ENCODE measurements around the gene SUGCT.
A peak's percentile ranks its signal among the peaks of the same experiment; 100 is the strongest.

The SUGCT gene

DNA sequence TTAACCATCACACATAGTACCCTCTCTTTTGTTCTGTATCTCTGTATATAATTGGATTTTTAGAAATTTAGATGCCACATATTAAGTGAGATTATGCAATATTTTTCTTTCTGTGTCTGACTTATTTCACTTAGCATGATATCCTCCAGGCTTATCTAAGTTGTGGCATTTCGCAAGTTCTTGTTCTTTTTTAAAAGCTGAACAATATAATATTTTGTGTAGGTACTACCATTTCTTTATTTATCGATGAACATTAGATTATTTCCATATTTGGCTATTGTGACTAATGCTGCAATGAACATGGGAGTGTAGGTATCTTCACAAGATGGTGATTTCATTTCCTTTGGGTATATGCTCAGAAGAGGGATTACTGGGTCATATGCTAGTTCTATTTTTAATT is 295.0 kb downstream of the SUGCT start:
- no peak for DNase-seq (ENCODE audit: low read depth)
- no peak overlapping the region for H3K4me3 ChIP-seq (ENCODE audit: low read depth, low read length)

- H3K4me3 ChIP-seq (ENCODE audit: low read depth, low read length): no peak overlapping the region
- no peak for DNase-seq (ENCODE audit: low read depth)
These were observed 297.2 kb downstream of the SUGCT start for GRCh38 chr7:40432046-40432445.

DNA sequence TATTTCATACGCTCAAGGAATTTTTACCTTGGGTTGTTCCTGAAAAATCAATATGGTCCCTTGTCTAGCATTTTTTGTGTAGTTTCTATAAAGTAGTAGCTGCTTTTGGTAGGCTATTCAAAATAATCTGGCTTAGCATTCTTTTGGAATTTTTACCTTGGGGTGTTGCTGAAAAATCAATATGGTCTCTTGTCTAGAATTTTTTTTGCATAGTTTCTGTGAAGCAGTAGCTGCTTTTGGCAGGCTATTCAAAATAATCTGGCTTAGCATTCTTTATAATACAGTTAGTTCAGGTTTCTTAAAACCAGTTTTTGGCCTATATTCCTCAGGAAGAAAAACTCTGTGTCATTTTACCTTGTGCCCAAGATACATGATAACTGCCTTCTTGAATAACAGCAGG is 301.9 kb downstream of the SUGCT start:
- DNase-seq (ENCODE audit: low read depth): no peak
- no peak overlapping the region for H3K4me3 ChIP-seq (ENCODE audit: low read depth, low read length)

DNA sequence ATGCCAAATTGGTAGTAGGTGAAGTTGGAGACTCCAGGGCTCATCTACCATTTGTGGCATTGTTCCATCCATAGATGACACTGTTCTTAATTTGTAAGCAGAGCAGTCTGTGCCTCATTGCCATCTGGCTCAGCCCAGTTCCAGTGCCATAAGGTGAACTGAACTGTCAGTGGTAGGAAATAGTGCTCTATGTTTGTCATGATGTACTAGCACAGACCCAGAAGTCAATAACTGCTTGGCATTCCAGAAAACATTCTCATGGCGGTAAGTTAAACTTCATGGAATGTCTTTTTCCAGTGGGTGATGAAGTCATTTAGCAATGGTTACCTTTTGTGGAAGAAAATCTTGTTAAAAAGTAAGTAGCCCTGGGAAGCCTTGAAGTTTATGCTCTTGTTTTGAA is 302.7 kb downstream of the SUGCT start:
- DNase-seq (ENCODE audit: low read depth): peak; percentile 96
- no peak overlapping the region for H3K4me3 ChIP-seq (ENCODE audit: low read depth, low read length)

GRCh38 chr7:40437936-40438634 is 303.3 kb downstream of the SUGCT start:
- no peak overlapping the region for H3K4me3 ChIP-seq (ENCODE audit: low read depth, low read length)
- no peak for DNase-seq (ENCODE audit: low read depth)

- no peak overlapping the region for H3K4me3 ChIP-seq (ENCODE audit: low read depth, low read length)
- DNase-seq (ENCODE audit: low read depth): peak; percentile 20
These were observed 304.9 kb downstream of the SUGCT start for GRCh38 chr7:40439686-40440085.

GRCh38 chr7:40447345-40447744 is 312.5 kb downstream of the SUGCT start:
- DNase-seq (ENCODE audit: low read depth): no peak
- no peak overlapping the region for H3K4me3 ChIP-seq (ENCODE audit: low read depth, low read length)

DNA sequence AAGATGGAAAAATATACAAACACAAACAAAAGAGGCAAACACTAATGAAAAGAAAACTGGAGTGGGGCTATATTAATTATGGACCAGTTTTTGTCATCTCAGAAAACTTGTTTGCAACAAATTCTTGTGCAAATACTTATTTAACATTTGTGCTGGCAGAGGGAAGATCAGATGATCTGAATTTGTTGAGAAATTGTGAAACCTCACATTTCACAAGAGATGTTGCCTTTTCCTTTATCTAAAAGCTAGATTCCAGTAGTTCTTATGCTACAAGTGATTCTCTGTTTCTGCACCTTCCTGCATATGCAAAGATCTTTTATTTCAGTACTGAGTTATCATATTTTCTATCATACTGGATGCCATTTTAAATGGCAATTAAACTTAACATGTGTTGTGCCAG is 320.7 kb downstream of the SUGCT start:
- H3K4me3 ChIP-seq (ENCODE audit: low read depth, low read length): no peak overlapping the region
- DNase-seq (ENCODE audit: low read depth): no peak

DNA sequence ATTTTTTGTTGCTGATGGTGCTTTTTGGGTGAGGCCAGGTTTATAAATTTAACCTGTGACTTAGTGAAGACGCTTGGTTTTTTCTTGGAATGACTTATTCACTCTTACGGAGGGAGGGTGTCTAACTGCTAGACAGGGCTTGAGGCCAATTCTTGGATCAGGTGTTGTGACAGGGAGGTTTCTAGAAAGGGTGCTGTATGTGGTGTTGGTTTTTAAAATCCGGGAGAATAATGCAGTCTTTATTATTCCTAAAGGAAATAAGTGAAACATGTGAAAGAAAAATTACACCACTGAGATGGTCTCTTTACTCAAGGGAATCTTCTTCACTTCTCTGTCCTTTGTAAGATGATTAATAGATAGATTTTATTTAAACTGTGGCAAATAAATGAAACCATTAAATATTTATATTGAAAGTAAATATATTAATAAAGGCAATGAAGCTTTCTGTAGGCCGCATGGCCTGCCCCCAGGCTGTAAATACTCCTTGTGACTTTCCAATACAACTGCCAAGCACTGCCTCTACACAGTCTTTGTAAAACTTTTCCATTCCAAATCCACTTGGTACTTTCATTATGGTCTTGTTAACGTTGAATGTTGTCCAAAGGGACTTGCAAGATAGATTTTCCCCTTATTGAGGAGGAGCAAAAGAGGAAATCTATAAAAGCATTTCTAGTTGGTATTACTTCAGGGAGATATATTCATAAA is 323.1 kb downstream of the SUGCT start:
- no peak for DNase-seq (ENCODE audit: low read depth)
- no peak overlapping the region for H3K4me3 ChIP-seq (ENCODE audit: low read depth, low read length)

DNA sequence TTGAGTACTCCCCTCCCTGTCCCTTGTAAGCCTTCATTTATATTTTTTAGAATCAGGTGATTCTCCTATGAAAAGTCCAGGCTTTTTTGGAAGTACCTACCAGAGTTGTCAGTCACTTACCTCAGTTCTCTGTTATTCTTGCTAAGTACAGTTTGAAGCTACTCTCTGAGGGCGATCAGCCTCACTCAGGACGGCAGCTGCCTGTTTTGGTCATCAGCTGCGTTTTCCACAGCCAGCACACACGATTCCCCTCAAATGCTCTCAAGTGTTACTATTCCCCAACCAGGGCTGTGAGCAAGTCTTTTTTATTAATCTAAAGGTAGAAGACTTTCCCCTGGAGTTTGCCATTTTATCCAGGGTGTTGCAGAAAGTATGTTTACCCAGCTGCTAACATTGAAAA is 328.6 kb downstream of the SUGCT start:
- H3K4me3 ChIP-seq (ENCODE audit: low read depth, low read length): no peak overlapping the region
- DNase-seq (ENCODE audit: low read depth): no peak

DNA sequence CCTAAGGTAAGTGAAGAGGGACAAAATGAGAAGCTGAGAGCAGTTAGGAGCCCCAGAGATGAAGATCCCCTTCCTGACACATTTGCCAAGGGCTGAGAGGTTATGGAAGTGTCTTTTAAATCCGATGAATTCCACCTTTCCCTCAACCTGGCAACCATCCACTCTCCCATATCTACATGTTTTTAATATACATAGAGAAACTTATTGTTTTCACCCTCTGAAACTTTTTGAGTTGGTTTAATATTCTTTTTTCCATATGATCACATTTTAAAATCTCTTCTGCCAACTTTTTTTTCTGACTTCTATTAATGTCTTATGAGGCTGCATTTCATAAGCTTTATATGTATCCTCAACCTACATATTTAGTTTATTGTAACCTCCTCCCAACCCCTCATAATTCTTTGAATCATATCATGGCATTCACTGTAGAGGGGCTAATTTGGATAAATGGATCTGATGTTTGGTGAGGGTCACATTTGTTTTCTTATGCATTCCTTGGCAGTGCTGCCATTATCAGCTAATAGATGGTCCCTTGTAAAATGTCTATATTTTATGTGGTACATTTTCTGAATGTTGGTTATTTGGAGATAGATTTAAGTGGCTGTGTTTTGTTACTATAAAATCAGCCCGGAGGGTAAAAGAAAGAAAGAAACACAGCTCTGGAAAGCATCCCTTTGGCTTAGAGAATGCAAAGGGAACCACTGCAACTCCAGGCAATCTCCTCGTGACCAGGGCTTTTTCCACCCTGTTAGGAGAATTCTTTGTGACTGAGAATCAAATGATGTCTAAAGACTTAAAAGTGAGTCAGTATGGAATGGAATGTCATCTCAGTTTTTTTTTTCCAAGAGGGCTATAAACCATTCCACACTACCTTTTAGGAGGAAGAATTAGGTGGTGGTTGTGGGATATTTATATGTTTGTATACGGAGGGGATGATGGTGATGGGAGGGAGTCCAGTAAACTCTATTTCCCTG is 334.4 kb downstream of the SUGCT start:
- no peak overlapping the region for H3K4me3 ChIP-seq (ENCODE audit: low read depth, low read length)
- peak; percentile 74 for DNase-seq (ENCODE audit: low read depth)

DNA sequence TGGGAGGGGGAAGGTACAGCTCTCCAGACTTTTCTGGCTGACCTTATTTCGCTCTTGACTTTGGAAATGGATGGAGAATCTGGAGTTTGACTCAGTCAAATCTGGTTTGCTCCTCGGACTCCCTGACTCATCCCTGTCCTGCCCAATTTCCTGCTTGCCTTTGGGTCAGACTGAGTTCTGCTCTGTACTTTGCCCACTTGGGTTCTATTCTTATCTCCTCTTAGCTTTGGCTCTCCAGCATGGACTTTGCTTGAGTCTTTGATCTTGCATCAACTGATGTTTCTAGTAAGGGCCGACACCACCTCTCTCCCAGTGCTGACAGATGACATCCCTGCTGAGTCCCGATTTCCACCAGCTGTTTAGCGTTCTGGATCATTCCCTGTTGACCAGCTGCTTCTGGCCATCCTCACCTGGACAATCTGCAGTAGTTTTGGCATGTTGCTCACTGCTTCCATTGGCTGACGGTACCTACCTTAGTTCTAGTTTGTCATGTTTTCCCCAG is 335.3 kb downstream of the SUGCT start:
- no peak overlapping the region for H3K4me3 ChIP-seq (ENCODE audit: low read depth, low read length)
- DNase-seq (ENCODE audit: low read depth): no peak

GRCh38 chr7:40470817-40471216 is 336.0 kb downstream of the SUGCT start:
- H3K4me3 ChIP-seq (ENCODE audit: low read depth, low read length): no peak overlapping the region
- DNase-seq (ENCODE audit: low read depth): no peak

- DNase-seq (ENCODE audit: low read depth): no peak
- H3K4me3 ChIP-seq (ENCODE audit: low read depth, low read length): no peak overlapping the region
These were observed 337.1 kb downstream of the SUGCT start for GRCh38 chr7:40471891-40472290.

DNA sequence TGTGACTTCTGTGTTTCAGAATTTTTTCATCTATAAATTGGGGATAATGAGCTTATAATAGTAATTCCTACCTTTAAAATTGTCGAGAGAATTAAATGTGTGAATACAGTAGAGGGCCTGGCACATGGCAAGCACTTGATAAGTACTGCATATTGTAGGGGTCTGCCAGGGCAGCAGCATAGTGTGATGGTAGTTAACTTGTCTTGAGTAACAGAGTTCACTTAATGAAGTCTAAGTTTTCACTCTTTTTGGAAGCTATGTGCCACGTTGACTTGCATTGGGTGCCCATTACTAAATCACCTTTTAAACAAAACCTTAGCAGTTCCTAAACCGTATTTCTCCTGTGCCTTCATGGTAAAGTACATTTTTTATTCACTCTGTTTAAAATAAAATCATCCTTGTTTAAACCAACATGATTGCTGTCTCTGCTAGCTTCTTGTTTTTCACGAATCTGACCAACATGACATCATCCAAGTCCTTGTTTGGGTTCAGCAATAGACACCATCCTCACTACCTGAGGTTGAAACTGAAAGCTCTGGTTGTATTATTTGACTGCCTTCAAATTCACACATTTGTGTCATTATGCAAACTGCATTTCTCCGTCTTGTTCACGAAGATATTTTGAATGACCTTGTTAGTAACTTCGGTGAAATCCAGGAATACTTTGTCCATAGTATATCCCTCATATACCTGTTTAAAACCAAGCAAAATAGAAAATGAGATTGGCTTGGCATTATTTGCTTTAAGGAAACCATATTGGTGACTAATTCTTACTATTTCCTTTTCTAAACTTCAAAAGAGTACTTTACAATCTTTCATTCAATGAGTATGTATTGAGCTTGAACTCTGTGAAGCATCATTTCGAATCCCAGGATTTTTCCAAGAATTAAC is 340.2 kb downstream of the SUGCT start:
- DNase-seq (ENCODE audit: low read depth): no peak
- H3K4me3 ChIP-seq (ENCODE audit: low read depth, low read length): no peak overlapping the region

GRCh38 chr7:40475681-40475982 is 340.8 kb downstream of the SUGCT start:
- H3K4me3 ChIP-seq (ENCODE audit: low read depth, low read length): no peak overlapping the region
- no peak for DNase-seq (ENCODE audit: low read depth)

- no peak overlapping the region for H3K4me3 ChIP-seq (ENCODE audit: low read depth, low read length)
- DNase-seq (ENCODE audit: low read depth): no peak
These were observed 342.3 kb downstream of the SUGCT start for GRCh38 chr7:40477094-40477493.

DNA sequence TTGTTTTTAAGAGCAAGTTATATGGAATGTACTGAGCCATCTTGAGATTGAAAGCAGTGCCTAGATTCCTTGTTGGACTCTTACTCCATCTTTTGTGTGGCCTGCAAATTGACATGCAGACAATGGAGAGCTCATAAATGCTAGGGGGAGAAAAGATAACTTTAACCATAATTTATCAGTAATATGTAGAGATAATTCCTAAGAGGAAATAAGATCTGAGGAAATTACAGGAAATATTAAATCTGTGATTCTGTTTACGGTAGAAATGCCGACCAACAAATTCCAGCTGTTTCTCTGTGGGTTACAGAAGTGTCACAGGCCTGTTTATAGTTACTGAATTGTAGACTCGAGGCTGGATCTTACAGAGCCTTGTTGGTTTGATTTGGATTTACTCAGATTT is 348.0 kb downstream of the SUGCT start:
- no peak overlapping the region for H3K4me3 ChIP-seq (ENCODE audit: low read depth, low read length)
- no peak for DNase-seq (ENCODE audit: low read depth)

DNA sequence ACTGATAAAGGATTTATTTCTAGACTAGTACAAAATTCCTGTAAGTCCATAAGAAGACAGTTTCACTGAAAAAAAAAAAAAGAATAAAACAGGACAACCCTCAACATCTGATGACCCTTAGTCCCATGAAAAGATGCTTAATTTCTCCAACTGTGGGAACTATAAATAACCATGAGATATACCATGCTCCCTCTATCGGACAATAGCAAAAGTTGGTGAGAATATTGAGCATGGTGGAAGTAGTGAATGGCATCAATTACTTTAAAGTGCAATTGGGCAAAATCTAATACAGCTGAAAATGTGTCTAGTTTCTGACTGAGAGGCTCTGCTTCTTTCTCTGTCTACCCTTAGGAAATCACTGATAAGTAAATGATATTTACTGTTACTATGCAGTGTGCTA is 348.8 kb downstream of the SUGCT start:
- DNase-seq (ENCODE audit: low read depth): no peak
- H3K4me3 ChIP-seq (ENCODE audit: low read depth, low read length): no peak overlapping the region
